Mucosa of rectum (tissue), 2 donors: ENCODE data around the gene USP20.

Source experiments
- H3K27ac ChIP-seq, 2 donors: one replicate each; pipeline ENCODE4 v1.7.0; 2013; ENCODE audit warnings: inconsistent platforms in 2 of 2, low read depth in 2 of 2, low read length in 2 of 2
- H3K27me3 ChIP-seq, 2 donors: one replicate each; pipeline ENCODE4 v1.7.0; 2013; ENCODE audit warnings: low read length in 2 of 2; ENCODE audit not compliant: control insufficient read depth in 2 of 2, insufficient read depth in 2 of 2
- H3K36me3 ChIP-seq, 2 donors: one replicate each; pipeline ENCODE4 v1.7.0; 2013; ENCODE audit warnings: low read length in 2 of 2; ENCODE audit not compliant: control insufficient read depth in 2 of 2, insufficient read depth in 2 of 2
- H3K4me1 ChIP-seq, 2 donors: one replicate each; pipeline ENCODE4 v1.7.0; 2013; ENCODE audit warnings: low read length in 2 of 2, mild to moderate bottlenecking in 1 of 2; ENCODE audit not compliant: control insufficient read depth in 2 of 2, insufficient read depth in 2 of 2
- H3K4me3 ChIP-seq, 2 donors: one replicate each; pipeline ENCODE4 v1.7.0; 2013; ENCODE audit warnings: low read length in 2 of 2
- H3K9ac ChIP-seq, 2 donors: one replicate each; pipeline ENCODE4 v1.7.0; 2013; ENCODE audit warnings: low read length in 2 of 2, low read depth in 1 of 2, mild to moderate bottlenecking in 1 of 2
- H3K9me3 ChIP-seq, 2 donors: one replicate each; pipeline ENCODE4 v1.7.0; 2013; ENCODE audit warnings: low read length in 2 of 2; ENCODE audit not compliant: control insufficient read depth in 2 of 2
- donor health status: healthy.
- donor health status: Normal muscosa, but diverticular disease.

The USP20 gene

GRCh38 chr9:129900263-129901027, 65.2 kb downstream of the USP20 start:
- peaks cover 23 to 45% of the 10 kb centered on the region in 2 donors for H3K36me3 ChIP-seq
- no peaks in the 10 kb centered on the region for H3K4me1 ChIP-seq
- no peak overlapping the region for H3K9ac ChIP-seq
- H3K27ac ChIP-seq = peak overlapping the region in 1 of 2 donors; percentile 43
- H3K4me3 ChIP-seq = no peak overlapping the region
- no peaks in the 10 kb centered on the region for H3K27me3 ChIP-seq
- no peaks in the 10 kb centered on the region for H3K9me3 ChIP-seq

- Histone ChIP-seq H3K36me3 (peaks cover 19 to 36% of the 10 kb centered on the region in 2 donors), H3K9me3 (no peaks in the 10 kb centered on the region), H3K27me3 (no peaks in the 10 kb centered on the region), H3K4me3 (no peak overlapping the region), H3K4me1 (no peaks in the 10 kb centered on the region), H3K27ac (no peak overlapping the region), H3K9ac (no peak overlapping the region)
Observed at GRCh38 chr9:129901993-129902739, 66.9 kb downstream of the USP20 start.

DNA sequence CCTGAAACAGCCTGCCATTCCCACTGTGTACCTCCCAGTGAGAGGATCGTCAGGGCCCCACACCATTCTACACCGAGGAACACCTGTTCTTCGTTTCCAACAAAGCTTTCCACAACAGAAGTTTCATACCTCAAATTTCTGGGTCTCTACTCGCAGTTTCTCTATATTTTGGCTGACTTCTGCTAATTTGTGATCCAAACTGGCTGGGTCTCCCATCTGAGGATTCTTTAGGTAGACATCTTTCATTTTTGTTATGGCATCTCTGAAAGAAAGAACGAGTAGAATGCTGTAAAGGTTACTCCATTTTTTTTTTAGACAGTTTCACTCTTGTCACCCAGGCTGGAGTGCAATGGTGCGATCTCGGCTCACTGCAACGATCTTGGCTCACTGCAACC, 67.5 kb downstream of the USP20 start:
- Histone ChIP-seq H3K36me3 (peaks cover 23 to 40% of the 10 kb centered on the region in 2 donors), H3K9me3 (no peaks in the 10 kb centered on the region), H3K4me1 (no peaks in the 10 kb centered on the region), H3K4me3 (no peak overlapping the region), H3K27ac (no peak overlapping the region), H3K27me3 (no peaks in the 10 kb centered on the region), H3K9ac (no peak overlapping the region)

- no peak overlapping the region for H3K27ac ChIP-seq
- H3K4me1 ChIP-seq = no peaks in the 10 kb centered on the region
- H3K36me3 ChIP-seq = peaks cover 18 to 44% of the 10 kb centered on the region in 2 donors
- no peaks in the 10 kb centered on the region for H3K9me3 ChIP-seq
- H3K27me3 ChIP-seq = no peaks in the 10 kb centered on the region
- H3K4me3 ChIP-seq = no peak overlapping the region
- no peak overlapping the region for H3K9ac ChIP-seq
Observed at GRCh38 chr9:129904734-129905133, 69.5 kb downstream of the USP20 start.

- Histone ChIP-seq H3K36me3 (peaks cover 12 to 33% of the 10 kb centered on the region in 2 donors), H3K9me3 (no peaks in the 10 kb centered on the region), H3K4me3 (no peak overlapping the region), H3K9ac (no peak overlapping the region), H3K4me1 (no peaks in the 10 kb centered on the region), H3K27me3 (no peaks in the 10 kb centered on the region), H3K27ac (no peak overlapping the region)
Observed at GRCh38 chr9:129906298-129906697, 71.0 kb downstream of the USP20 start.

DNA sequence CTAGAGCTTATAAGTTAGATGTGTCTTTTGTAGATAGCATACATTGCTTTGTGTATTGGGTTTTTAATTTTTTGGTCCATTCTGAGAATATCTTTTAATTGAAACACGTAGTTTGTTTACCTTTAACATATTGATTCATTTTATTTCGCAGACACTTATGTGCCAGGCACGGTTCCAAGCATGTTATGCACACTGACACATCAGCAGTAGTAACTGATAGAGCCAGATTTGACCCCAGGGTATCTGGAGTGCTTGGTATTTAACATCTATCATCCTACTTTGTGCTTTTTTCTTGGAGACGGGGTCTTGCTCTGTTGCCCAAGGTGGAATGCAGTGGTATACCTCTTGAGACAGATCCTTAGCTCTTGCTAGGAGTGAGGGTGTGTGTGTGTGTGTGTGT, 71.9 kb downstream of the USP20 start:
- Histone ChIP-seq H3K36me3 (peaks cover 12 to 27% of the 10 kb centered on the region in 2 donors), H3K27me3 (no peaks in the 10 kb centered on the region), H3K27ac (no peak overlapping the region), H3K4me1 (no peaks in the 10 kb centered on the region), H3K9ac (no peak overlapping the region), H3K9me3 (no peaks in the 10 kb centered on the region), H3K4me3 (no peak overlapping the region)

DNA sequence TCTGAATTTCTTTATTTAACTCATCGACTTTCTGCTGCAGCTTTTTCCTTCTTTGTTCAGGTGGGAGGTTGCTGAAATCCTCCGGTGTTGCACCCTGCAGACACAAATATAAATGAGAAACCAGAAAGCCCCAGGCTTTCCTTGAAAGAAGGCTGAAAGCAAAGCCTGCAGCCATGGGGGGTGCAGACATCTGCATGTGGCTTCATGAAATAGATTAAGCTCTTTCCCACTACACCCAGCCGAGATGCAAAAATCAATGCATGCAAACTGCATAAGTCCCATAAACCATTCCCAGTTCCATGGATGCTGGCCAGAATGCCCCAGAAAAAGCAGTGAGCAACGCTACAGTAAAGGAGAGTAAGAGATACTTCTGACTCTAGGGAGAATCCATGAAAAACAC, 73.6 kb downstream of the USP20 start:
- H3K9ac ChIP-seq = no peak overlapping the region
- H3K27me3 ChIP-seq = no peaks in the 10 kb centered on the region
- no peaks in the 10 kb centered on the region for H3K4me1 ChIP-seq
- H3K9me3 ChIP-seq = no peaks in the 10 kb centered on the region
- H3K27ac ChIP-seq = no peak overlapping the region
- no peak overlapping the region for H3K4me3 ChIP-seq
- peaks cover 10 to 19% of the 10 kb centered on the region in 2 donors for H3K36me3 ChIP-seq

GRCh38 chr9:129909851-129910250, 74.6 kb downstream of the USP20 start:
- no peak overlapping the region for H3K27ac ChIP-seq
- H3K36me3 ChIP-seq = peaks cover 6 to 15% of the 10 kb centered on the region in 2 donors
- no peak overlapping the region for H3K9ac ChIP-seq
- H3K9me3 ChIP-seq = no peaks in the 10 kb centered on the region
- H3K4me1 ChIP-seq = no peaks in the 10 kb centered on the region
- no peak overlapping the region for H3K4me3 ChIP-seq
- no peaks in the 10 kb centered on the region for H3K27me3 ChIP-seq

- Histone ChIP-seq H3K4me1 (no peaks in the 10 kb centered on the region), H3K36me3 (peaks cover 6 to 17% of the 10 kb centered on the region in 2 donors), H3K27ac (no peak overlapping the region), H3K4me3 (no peak overlapping the region), H3K27me3 (no peaks in the 10 kb centered on the region), H3K9ac (no peak overlapping the region), H3K9me3 (no peaks in the 10 kb centered on the region)
Observed at GRCh38 chr9:129910628-129911567, 75.6 kb downstream of the USP20 start.
